Measurements from ENCODE around the gene EXOSC2.
"Not testable (repeated sequence)": the region's sequence is repeated elsewhere in the genome, so short reads cannot be mapped to it uniquely, and the experiment has no call there.

EXOSC2 gene

DNA sequence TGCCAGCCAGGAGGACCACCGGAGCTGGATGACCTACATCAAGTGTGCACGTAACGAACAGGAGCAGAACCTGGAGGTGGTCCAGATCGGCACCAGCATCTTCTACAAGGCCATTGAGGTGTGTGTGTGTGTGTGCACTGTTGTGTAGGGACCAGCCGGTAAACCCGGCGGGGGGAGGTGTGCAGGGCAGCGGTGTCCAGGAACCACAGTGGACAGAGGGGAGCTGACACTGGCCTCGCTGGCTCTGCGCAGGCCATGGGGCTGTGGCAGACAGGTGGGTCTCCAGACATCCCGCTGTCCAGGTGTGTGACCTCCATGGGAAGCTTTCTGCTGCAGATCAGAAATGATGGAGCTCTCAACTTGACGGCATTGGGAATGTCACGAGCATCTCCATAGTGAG lies 25.4 kb upstream of the EXOSC2 start:
- DNase-seq (ENCODE audit: low read depth): no peak

DNA sequence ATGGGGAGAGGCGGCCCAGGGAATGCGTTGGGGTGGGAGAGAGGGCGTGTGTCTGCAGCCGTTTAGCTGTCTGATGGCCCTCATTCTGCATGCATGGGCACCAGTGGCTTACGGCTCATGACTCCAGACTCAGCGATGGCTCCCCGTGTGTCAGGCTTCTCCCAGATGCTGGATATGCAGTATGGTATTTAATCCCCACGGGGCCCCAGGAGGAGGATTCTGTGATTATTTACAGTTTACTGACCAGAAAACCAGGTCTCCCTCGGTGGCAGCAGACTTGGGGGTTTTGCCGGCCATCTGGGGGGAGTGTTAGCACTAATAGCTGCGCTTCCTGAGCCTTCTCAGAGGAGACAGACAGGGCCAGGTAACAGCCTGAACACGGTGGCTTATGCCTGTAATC lies 24.9 kb upstream of the EXOSC2 start:
- no peak for DNase-seq (ENCODE audit: low read depth)

DNA sequence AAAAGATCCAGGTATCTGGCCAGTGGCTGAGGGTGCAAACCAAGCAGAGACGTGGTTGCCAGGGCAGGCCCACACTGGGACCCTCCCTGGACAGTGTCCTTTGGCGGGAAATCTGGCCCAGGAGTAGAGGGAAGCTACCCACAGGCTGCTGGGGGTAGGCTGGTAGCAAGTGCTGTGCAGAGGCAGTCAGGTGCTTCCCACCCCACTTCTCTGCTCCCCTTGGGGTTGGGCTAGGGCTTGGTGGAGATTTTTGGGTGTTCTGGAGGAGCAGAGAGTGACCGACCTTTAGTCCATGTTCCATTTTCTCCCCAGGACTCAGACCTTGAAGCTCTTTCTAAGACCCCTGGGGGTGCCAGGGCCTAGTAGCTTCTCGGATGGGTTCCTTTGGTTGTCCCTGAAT lies 23.6 kb upstream of the EXOSC2 start:
- DNase-seq (ENCODE audit: low read depth): no peak

DNA sequence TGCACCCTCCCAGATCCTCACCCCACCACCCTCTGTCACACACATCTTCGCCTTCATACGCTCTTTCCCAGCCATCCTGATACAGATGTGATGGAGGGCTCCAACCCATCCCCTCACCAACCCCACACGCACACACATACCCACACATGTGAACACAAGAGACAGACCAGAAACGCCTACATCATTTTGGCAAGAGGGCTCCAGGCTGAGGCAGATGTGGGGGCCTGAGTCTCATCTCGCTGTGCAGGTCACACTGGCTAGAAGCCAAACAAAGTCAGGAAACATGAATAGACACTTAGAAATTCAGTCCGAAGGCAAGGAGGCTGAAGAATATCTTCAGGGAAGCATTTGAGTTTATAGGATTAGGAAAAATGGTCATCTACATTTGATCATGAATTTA lies 22.9 kb upstream of the EXOSC2 start:
- no peak for DNase-seq (ENCODE audit: low read depth)

DNA sequence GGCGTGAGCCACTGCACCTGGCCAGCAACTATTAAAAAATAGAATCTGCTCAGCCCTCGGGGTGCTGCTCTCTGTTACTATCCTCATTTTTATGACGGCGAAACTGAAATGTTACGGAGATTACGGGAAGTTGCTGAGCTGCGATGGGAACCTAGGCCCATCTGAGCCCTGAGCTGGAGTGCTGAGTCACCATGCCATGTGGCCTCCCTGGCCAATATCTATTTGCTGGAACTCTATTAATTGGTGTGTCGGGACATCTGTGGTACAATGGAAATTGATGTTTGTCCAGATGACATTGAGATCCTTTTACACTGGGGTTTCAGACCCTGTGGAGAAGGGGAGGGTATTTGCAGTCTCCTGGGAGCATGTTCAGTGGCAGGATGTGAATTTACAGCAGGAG lies 21.1 kb upstream of the EXOSC2 start:
- no peak for DNase-seq (ENCODE audit: low read depth)

DNA sequence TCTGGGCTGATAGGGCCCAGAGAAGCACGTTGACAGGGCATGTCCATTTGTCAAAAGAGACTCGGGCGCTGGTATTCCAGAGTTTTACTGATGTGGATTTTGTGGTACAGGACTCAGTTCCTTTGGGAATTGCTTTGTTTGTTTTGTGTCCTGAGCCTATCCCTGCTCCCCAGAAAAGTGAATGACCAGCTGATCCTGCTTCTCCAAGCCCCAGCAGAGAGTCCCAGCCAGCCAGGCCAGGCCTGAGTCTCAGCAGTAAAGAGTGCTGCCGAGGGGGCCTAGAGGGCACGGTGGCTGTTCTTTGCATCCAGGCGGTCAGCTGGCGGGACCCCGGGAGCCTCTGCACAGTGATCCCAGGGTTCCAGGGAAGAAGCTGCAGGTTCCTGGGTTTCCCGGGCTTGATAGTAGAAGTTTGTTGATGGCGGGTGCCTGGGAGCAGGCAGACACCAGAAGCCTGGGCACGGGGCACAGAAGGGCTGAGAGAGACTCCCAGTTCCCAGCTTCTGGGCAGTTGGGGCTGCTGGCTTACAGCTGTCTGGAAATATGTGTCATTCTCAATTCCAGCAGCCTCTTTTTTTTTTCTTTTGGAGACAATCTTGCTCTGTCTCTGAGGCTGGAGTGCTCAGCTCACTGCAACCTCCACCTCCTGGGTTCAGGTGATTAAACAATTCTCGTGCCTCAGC lies 20.5 kb upstream of the EXOSC2 start:
- DNase-seq (ENCODE audit: low read depth): no peak

DNA sequence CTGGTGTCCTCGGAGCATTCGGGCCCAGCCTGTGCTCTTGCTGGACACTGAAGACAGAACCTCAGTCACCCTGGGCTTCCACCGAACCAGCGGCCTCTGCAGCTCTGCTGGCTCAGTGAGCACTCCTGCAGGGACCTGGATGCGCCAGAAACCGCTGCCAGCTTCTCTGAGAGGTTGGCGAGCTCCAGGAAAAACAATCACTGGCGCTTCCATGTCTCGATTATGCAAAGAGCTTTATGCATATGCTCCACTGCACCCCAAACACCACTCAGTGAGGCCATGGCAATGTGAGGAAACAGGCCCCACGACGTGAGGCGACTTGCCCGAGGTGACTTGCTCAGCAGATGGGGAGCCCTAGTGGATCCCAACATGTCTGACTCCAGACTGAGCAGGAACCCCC lies 18.2 kb upstream of the EXOSC2 start:
- no peak for DNase-seq (ENCODE audit: low read depth)

DNA sequence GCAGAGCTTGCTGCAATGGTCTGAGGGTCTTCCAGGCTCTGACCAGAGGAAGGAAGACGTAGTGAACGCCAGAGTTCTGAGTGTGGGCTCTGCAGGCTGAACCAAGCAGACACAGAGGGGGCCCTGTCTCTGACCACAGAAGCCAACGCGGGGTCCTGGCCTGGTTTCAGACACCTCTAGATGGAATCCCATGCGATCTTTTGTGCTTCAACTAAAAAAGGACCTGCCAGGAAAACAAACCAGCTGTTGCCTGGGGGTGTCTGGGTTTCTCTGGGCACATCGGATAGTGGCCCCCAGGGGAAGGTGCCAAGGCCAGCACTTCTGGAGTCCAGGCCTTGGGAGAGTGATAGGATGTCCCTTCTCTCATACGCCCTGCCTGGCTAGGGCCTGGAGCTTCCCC lies 16.3 kb upstream of the EXOSC2 start:
- no peak for DNase-seq (ENCODE audit: low read depth)

DNA sequence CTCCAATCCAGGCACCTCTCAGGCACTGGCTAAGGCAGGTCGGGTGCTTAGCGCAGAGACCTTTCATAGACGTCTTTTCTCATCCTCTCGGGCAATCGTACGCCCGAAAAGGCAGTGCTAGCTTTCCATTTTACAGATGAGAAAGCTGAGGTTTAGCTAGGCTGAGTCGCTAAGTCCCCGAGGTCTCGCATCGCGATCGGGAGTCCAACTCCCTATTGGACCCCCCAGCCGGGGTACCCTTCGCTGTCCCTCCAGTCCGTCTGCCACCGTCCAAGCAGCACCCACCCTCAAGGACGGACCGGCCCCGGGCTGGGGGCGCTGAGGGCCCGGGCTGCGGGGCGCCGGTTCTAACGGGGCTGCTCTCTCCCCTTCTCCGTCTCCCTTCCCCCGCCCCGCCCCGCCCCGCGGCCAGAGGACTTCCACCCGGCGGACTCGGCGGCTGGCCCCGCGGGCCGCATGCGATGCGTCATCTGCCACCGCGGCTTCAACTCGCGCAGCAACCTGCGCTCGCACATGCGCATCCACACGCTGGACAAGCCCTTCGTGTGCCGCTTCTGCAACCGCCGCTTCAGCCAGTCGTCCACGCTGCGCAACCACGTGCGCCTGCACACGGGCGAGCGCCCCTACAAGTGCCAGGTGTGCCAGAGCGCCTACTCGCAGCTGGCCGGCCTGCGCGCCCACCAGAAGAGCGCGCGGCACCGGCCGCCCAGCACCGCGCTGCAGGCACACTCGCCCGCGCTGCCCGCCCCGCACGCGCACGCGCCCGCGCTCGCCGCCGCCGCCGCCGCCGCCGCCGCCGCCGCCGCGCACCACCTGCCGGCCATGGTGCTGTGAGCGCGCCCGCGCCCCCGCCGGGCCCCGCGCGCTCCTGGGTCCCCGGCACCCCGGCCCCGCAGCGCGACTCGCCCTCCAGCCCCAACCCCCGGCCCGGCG lies 12.5 kb upstream of the EXOSC2 start:
- peak; percentile 79 for DNase-seq (ENCODE audit: low read depth)

DNA sequence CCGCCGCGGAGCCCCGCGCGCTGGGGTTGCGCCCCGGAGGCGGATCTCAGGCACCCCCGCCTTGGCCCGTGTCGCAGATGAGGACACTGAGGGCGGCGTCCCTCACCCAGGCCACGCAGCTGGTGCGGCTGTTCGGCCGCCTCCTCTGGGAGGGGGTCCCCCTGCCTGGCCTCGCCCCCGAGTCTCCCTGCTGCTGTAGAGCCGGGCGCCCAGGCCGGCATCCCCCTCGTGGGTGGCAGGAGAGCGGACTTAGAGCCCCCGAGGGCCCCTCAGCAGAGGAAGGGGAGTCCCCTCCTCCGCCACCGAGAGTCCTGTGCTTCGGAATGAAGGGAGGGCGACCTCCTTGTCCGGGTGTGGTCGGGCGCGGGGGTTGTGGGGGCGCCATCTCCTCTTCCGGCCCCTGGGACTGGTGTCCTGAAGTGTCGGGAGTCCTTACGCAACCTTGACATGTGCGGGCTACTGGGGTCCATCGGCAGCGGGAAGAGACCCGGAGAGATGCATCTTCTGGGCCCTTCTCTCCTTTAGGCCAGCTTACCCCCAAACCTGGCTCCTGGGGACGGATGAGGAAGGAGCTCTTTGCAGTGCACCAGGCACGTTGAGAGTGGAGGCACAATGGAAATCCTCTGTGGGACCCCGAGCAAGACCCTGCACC lies 11.7 kb upstream of the EXOSC2 start:
- DNase-seq (ENCODE audit: low read depth): no peak

DNA sequence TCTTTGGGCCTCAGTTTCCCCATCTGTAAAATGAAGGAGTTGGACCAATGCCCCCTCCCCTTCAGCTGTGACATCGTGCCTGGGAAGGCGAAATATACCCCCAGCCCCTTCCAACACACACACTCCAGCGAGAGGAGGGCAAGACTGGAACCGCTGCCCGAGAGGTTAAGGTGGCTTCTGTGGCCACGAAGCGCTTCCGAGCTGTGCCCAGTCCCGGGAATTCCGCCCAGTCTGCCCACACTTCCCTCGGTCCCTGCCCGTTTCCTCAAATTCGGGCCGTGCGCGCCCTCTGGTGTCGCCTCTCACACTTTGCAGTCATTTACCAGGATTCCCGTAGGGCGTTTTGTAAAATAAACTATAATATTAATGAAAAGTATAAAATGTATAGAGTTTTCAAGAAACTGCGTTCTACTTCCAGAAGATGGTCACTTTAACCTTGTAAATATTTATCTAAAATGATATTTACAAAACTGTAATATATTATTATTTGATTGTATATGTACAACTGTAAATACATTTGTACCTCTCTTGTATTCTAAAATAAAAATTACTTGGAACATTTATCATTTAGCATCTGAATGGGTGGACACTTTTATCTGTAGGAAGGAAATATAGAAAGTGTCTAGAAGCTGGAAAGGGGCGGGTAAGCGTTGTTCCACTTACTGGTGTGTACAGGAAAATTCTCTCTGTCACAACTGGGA lies 11.0 kb upstream of the EXOSC2 start:
- DNase-seq (ENCODE audit: low read depth): no peak

DNA sequence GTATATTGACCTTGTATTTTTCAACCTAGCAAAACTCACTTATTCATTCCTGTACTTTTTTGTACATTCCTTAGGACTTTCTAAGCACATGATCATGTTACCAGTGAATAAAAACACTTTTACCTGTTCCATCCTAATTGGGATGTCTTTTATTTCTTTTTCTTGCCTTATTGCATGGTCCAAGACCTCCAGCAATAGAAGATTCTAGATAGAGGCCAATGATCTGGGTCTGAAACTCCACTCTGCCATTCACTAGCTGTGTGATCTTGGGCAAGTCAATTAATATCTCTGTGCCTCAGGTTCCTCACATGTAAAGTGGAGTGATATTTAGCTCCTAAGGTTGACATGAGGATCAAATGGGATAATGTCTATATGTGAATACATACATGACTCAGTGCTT lies 8.5 kb upstream of the EXOSC2 start:
- DNase-seq (ENCODE audit: low read depth): no peak

DNA sequence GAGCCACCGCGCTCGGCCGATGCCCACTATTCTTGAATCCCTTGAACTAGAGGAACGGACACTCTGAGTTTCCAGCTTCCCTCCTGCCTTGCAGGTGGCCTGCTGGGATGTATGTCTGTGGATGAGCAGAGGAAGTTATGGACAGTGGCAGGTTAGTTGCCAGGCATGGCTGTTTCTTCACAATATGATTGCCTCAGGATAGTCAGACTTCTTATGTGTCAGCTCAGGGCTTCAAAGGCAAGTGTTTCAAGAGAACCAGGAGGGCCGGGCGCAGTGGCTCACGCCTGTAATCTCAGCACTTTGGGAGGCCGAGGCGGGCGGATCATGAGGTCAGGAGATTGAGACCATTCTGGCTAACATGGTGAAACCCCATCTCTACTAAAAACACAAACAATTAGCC lies 7.6 kb upstream of the EXOSC2 start:
- DNase-seq (ENCODE audit: low read depth): not testable (repeated sequence)

DNA sequence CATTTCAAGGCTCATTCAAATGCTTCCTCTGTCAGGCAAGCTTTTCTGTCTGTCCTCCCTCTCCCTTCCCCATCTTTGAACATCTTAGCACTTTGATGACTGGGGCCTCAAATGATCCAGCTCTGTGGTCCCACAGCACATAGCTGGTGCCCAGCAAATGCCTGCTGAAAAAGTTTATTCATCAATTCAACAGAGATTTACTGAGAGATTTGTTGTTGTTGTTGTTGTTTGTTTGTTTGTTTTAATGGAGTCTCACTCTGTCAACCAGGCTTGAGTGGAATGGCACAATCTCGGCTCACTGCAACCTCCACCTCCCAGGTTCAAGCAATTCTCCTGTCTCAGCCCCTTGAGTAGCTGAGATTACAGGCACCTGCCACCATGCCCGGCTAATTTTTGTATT lies 6.0 kb upstream of the EXOSC2 start:
- no peak for DNase-seq (ENCODE audit: low read depth)

DNA sequence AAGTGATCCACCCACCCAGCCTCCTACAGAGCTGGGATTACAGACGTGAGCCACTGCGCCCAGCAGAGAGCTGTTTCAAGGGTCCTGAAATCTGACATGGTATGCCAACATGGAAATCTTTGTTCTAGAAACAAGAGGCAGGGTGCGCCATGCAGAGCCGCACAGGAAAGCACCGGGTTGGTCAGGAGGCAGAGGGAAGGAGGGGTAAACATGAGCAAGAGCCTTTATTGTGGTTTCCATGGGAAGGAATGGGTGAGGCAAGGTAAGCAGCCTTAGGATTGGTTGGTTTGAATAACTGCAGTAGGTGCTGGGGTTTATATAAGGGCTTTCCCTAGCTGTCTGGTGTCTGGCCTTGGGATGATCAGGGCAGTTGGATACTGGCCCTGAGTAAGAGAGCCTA lies 5.5 kb upstream of the EXOSC2 start:
- DNase-seq (ENCODE audit: low read depth): no peak

DNA sequence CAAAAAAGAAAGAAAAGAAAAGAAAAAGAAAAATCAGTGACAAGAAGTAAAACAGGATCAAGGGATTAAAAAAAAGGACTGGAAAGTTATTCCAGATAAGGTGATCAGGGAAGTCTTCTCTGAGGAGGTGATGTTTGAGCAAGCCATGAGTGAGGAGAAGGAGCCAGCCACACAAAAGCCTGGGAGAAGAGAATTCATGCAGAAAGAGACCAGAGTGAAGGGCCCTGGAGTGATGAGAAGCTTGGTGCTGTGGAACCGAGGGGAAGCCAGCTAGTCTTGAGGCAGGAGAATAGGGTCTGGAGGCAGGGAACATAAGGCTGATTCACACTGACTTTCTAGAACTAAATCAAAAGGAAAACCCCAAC lies 4.0 kb upstream of the EXOSC2 start:
- DNase-seq (ENCODE audit: low read depth): no peak

DNA sequence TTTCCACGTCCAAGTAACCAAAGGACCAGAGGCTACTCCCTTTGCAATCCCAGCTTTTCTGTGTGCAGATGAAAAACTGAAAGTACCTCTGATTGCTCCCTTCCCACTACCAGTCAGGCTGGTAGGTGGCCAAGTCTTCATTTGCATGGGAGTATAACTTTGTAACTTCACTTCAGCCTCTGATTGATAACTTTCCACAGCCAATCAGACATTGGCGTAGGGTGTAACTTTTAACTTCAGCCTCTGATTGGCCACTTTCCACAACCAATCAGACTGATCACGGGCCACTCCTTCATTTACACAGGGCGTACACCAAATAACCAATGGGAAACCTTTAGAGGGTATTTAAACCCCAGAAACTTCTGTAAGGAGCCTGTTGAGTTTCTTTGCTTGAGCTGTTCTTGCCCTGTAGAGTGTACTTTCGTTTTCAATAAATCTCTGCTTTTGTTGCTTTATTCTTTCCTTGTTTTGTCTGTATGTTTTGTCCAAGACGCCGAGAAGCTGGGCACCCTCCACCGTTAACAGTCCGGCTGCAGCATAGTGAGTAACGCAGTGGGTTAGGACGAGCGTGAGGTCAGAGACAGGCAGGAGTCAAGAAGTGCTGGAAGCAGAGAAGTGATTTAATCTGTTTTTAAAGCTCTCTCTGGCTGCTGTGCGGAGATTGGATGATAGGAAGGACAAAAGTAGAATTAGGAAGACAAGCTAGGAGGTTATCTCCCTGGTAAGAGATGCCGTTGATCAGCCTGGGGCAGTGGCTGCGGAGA lies 3.5 kb upstream of the EXOSC2 start:
- peak; percentile 96 for DNase-seq (ENCODE audit: low read depth)

DNA sequence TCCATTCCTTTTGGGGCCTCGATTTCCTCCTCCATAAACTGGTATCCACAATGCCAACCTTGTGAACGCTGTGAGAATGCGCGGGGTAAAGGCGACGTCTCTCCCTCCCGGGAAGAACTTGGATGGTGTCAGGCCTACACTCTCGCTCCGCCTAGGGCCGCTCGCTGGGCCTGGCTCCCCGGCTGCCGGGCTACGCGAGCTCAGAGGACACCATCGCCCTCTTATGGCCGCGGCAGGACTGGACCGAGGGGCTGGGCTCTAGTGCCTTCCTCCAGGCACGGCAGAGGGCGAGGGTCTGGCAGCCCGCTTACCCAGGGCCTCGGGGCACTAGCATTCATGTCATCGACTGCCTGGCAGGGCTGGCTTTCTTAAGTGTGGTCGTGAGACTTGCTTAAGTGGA lies 1.3 kb upstream of the EXOSC2 start:
- no peak for DNase-seq (ENCODE audit: low read depth)

DNA sequence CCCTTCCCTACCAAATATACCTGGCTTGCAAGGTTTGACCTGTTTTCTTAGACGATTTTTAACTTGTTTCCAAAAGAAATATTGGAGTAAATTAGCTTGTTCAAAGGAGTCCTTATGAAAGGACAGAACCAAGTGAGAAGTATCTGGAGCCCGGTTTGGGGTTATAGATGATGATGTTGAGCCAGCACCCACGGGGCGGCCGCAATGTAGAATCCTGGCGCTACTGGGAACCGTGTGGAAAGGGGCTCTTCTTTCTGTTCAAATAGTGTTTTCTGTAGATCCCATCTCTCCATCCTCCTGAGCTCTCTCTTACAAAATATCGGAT lies 517 bp upstream of the EXOSC2 start:
- no peak for DNase-seq (ENCODE audit: low read depth)

DNA sequence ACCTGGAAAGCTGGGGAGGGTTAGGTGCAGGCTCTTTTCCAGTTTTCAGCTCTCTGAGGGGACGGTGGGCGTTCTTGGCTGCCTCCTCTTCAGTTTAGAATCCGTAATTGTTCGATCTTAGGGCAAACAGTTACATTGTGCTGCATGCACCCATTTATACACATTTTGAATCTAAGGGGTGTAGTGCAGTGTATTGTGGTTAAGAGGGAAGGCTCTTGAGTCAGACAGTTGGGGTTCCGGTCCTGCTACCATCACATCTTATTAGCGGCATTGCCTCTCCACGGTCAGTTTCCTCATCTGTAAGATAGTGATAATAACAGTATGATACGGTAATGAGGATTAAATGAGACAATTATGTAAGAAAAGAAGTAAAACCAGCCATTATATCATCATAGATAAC lies 625 bp downstream of the EXOSC2 start:
- no peak for DNase-seq (ENCODE audit: low read depth)

DNA sequence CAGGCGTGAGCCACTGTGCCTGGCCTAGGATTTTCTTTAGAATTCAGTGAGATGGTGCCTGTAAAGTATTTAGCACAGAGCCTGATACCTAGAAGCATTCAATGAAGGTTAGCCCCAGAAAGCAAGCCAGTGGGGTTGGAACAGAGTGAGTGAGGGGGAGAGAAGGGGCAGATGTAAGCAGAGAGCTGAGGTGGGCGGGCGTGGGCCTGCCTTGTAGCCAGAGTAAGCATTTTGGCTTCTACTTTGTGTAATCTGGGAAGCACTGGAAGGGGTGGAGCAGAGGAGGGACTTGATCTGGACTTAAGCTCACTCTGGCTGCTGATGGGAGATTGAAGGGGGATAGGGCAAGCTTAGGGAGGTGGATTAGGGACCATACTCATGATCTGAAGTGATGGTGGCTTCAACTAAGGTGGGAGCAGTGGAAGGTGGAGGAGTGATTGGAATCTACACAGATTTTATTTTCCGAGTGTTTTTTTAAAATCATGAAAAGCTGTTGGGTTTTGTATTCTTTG lies 2.6 kb downstream of the EXOSC2 start:
- no peak for DNase-seq (ENCODE audit: low read depth)

DNA sequence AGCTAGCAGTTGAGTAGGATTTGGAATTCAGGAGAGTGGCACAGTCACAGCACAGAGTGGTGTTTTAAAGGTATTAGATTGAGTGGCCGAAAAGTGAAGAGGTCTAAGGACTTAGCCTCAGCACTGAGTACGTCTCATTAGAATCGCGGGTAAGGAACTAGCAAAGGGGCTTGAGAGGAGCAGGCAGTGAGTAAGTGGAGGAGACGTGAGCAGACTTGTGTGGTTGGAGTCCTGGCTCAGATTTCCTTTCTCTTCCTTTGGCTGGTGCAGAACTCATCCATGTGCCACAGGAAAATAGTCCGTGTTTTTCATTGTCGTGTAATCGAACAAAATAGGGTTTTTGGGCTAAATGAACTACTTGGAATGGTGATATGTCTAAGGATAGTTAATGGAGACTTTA lies 3.4 kb downstream of the EXOSC2 start:
- DNase-seq (ENCODE audit: low read depth): no peak
